CD14-positive monocyte (primary cell): ENCODE results near the gene ZNF584. TPM values are rescaled to one million over a fixed set of nuclear protein-coding genes. Genes with fewer than 3 reads are reported as not detected.

Experiments
- DNase-seq, 3 donors: peaks; one replicate each; pipeline ENCODE4 v3.0.0-alpha.2; 2011 to 2022
- H2AFZ ChIP-seq: 2 replicates; pipeline ENCODE4 v1.6.0; 2012; ENCODE audit warnings: mild to moderate bottlenecking, low read depth, low read length, inconsistent platforms; ENCODE audit not compliant: insufficient read depth, poor library complexity, severe bottlenecking
- H3K27ac ChIP-seq, 2 donors: 1 replicate in 1 of 2; 2 replicates in 1 of 2; pipeline ENCODE4 v1.5.1; 2012 to 2013; ENCODE audit warnings: low read length in 2 of 2, control low read depth in 1 of 2, inconsistent platforms in 1 of 2, low read depth in 1 of 2, mild to moderate bottlenecking in 1 of 2
- H3K27me3 ChIP-seq, 2 donors: one replicate each; pipeline versions ENCODE4 v1.6.0 to v1.6.1; 2011 to 2013; ENCODE audit warnings: low read length in 2 of 2; ENCODE audit not compliant: control insufficient read depth in 2 of 2, insufficient read depth in 2 of 2
- H3K36me3 ChIP-seq, 2 donors: replicated peaks in 1 of 2; 1 replicate in 1 of 2; 2 replicates in 1 of 2; pipeline versions ENCODE4 v1.5.1 to v1.6.1; 2012 to 2013; ENCODE audit warnings: low read length in 2 of 2, control low read depth in 1 of 2, inconsistent platforms in 1 of 2, mild to moderate bottlenecking in 1 of 2; ENCODE audit not compliant: insufficient read depth in 2 of 2, control insufficient read depth in 1 of 2
- H3K4me1 ChIP-seq, 2 donors: 1 replicate in 1 of 2; 2 replicates in 1 of 2; pipeline versions ENCODE4 v1.5.1 to v1.6.1; 2012 to 2013; ENCODE audit warnings: low read length in 2 of 2, control low read depth in 1 of 2, inconsistent platforms in 1 of 2, mild to moderate bottlenecking in 1 of 2, moderate library complexity in 1 of 2; ENCODE audit not compliant: insufficient read depth in 2 of 2, control insufficient read depth in 1 of 2
- H3K4me2 ChIP-seq: replicated peaks from 2 replicates; pipeline ENCODE3; 2012; ENCODE audit warnings: low read length, moderate library complexity, mild to moderate bottlenecking; ENCODE audit not compliant: poor library complexity, severe bottlenecking; ENCODE audit errors: extremely low read depth
- H3K4me3 ChIP-seq, 3 experiments: fragments of 200-600 bp in 1 of 3; sonication (generic) in 1 of 3; replicated peaks in 1 of 3; 1 replicate in 2 of 3; 2 replicates in 1 of 3; pipeline ENCODE4 v1.5.1; 2011 to 2013; ENCODE audit warnings: low read length in 3 of 3, mild to moderate bottlenecking in 3 of 3, control low read depth in 2 of 3, low read depth in 2 of 3, inconsistent platforms in 1 of 3, moderate library complexity in 1 of 3
- H3K79me2 ChIP-seq: 2 replicates; pipeline ENCODE4 v1.6.0; 2012; ENCODE audit warnings: mild to moderate bottlenecking, control low read depth, inconsistent platforms, low read length, moderate library complexity; ENCODE audit not compliant: insufficient read depth
- H3K9ac ChIP-seq: 2 replicates; pipeline ENCODE4 v1.6.0; 2017; ENCODE audit warnings: low read length, mild to moderate bottlenecking; ENCODE audit not compliant: insufficient read depth, poor library complexity, severe bottlenecking
- H3K9me3 ChIP-seq, 2 donors: replicated peaks in 1 of 2; 1 replicate in 1 of 2; 2 replicates in 1 of 2; pipeline versions ENCODE4 v1.5.1 to v1.6.1; 2012 to 2013; ENCODE audit warnings: low read length in 2 of 2, control low read depth in 1 of 2; ENCODE audit not compliant: control insufficient read depth in 1 of 2, insufficient read depth in 1 of 2
- H4K20me1 ChIP-seq: 2 replicates; pipeline ENCODE4 v1.6.0; 2012; ENCODE audit warnings: mild to moderate bottlenecking, low read length, control low read depth, moderate library complexity; ENCODE audit not compliant: insufficient read depth
- H3K27ac Mint-ChIP-seq, 7 donors: one replicate each; pipeline ENCODE4 v1.8.0; 2020; ENCODE audit warnings: mild to moderate bottlenecking in 7 of 7, mixed read lengths in 7 of 7, moderate library complexity in 6 of 7, inconsistent platforms in 2 of 7
- H3K27me3 Mint-ChIP-seq, 3 donors: one replicate each; pipeline ENCODE4 v1.8.0; 2021 to 2022; ENCODE audit warnings: low read depth in 3 of 3, mild to moderate bottlenecking in 3 of 3, mixed read lengths in 3 of 3, moderate library complexity in 3 of 3, inconsistent platforms in 1 of 3
- H3K36me3 Mint-ChIP-seq, 2 donors: one replicate each; pipeline ENCODE4 v1.8.0; 2020; ENCODE audit warnings: mixed read lengths in 2 of 2, inconsistent platforms in 1 of 2, mild to moderate bottlenecking in 1 of 2
- H3K4me1 Mint-ChIP-seq: one replicate; pipeline ENCODE4 v1.8.0; 2020; ENCODE audit warnings: mild to moderate bottlenecking, mixed read lengths
- H3K4me3 Mint-ChIP-seq, 2 donors: one replicate each; pipeline ENCODE4 v1.8.0; 2020; ENCODE audit warnings: mild to moderate bottlenecking in 2 of 2, mixed read lengths in 2 of 2, moderate library complexity in 1 of 2
- H3K9me3 Mint-ChIP-seq, 7 donors: one replicate each; pipeline ENCODE4 v1.8.0; 2020 to 2022; ENCODE audit warnings: mixed read lengths in 7 of 7, mild to moderate bottlenecking in 6 of 7, moderate library complexity in 6 of 7, inconsistent platforms in 2 of 7
- CTCF ChIP-seq: fragments of 200-600 bp; IDR thresholded peaks from one replicate; pipeline ENCODE4 v1.8.0; 2022; ENCODE audit warnings: antibody characterized with exemption, mild to moderate bottlenecking
- WGBS: methylation state at CpG from one replicate; pipeline ENCODE4 v1.1.5; 2013; ENCODE audit warnings: missing lambda C conversion rate; ENCODE audit not compliant: insufficient coverage; 5-methylcytosine and 5-hydroxymethylcytosine counted together
- intact Hi-C, 2 donors: fragments of 100-400 bp; cut with micrococcal nuclease; formaldehyde crosslinking; loops; one replicate each; pipeline versions ENCODE4 v1.15.0 to v1.15.1; 2023
- polyA plus RNA-seq, 3 donors: library from polyadenylated mRNA; depleted of rRNA in 1 of 3; unstranded in 2 of 3; stranded (reverse) in 1 of 3; fragments of 300-500 nt in 2 of 3; fragments of >200 nt in 1 of 3; fragmentation: Illumina TruSeq in 2 of 3; gene quantifications; 1 replicate in 2 of 3; 2 replicates in 1 of 3; pipeline ENCODE4 v1.2.3, GENCODE V29; 2012 to 2021

Gene ZNF584
- polyA plus RNA-seq, 3 donors, result 1.2 to 3.1 (median 1.7) TPM

GRCh38 chr19:58366585-58367430 lies 41.6 kb upstream of the ZNF584 start:
- H3K27ac Mint-ChIP-seq, result no peak overlapping the region

More at GRCh38 chr19:58366585-58367430, 41.6 kb upstream of the ZNF584 start:
- Histone ChIP-seq H3K4me3 (no peak overlapping the region), H3K9me3 (peaks cover 0 to 7% of the 10 kb centered on the region in 2 donors), H3K4me1 (peaks cover 22 to 30% of the 10 kb centered on the region in 2 donors), H4K20me1 (no peaks in the 10 kb centered on the region), H3K79me2 (no peaks in the 10 kb centered on the region), H3K27ac (no peak overlapping the region), H3K4me2 (no peak overlapping the region), H2AFZ (no peak overlapping the region), H3K36me3 (no peaks in the 10 kb centered on the region), H3K27me3 (no peaks in the 10 kb centered on the region), H3K9ac (no peak overlapping the region)
- no peaks in the 10 kb centered on the region for H3K36me3 Mint-ChIP-seq
- H3K4me1 Mint-ChIP-seq, result peaks cover 19% of the 10 kb centered on the region
- no peak for DNase-seq
- peaks cover 0 to 10% (median 0%) of the 10 kb centered on the region in 3 donors for H3K27me3 Mint-ChIP-seq
- intact Hi-C loops, result no loop called here
- WGBS, result 94% methylated on average over 31 of the region's 32 CpGs
- H3K9me3 Mint-ChIP-seq, result peaks cover 0 to 4% (median 0%) of the 10 kb centered on the region in 7 donors
- H3K4me3 Mint-ChIP-seq, result no peak overlapping the region
- TF ChIP-seq CTCF, result no peak
